ENCODE measurements around the gene COQ10A.

The COQ10A gene

GRCh38 chr12:56244494-56244893 is 22.2 kb upstream of the COQ10A start:
- Histone ChIP-seq H3K27me3 (ENCODE audit: insufficient read depth, low read depth) (no peaks in the 10 kb centered on the region), H4K20me1 (ENCODE audit: insufficient read depth) (no peaks in the 10 kb centered on the region), H3K9ac (no peak overlapping the region), H3K4me3 (IDR thresholded peaks at IDR 0.05; ENCODE audit: insufficient read depth, low read depth, low read length) (no peak overlapping the region), H3K36me3 (ENCODE audit: insufficient read depth) (peaks cover 9% of the 10 kb centered on the region), H2AFZ (ENCODE audit: low read depth) (no peak overlapping the region), H3K4me2 (no peak overlapping the region), H3K79me2 (ENCODE audit: insufficient read depth, low read depth) (no peaks in the 10 kb centered on the region), H3K4me1 (ENCODE audit: low read depth, poor library complexity, severe bottlenecking) (peaks cover 27% of the 10 kb centered on the region), H3K27ac (no peak overlapping the region)
- TF ChIP-seq CTCF (conservative IDR thresholded peaks at IDR 0.05; ENCODE audit: low read depth, low read length) = no peak

GRCh38 chr12:56247923-56248322 is 18.8 kb upstream of the COQ10A start:
- no peak overlapping the region for H3K4me3 ChIP-seq (IDR thresholded peaks at IDR 0.05; ENCODE audit: insufficient read depth, low read depth, low read length)
- peaks cover 9% of the 10 kb centered on the region for H3K36me3 ChIP-seq (ENCODE audit: insufficient read depth)
- no peaks in the 10 kb centered on the region for H3K27me3 ChIP-seq (ENCODE audit: insufficient read depth, low read depth)
- H3K4me2 ChIP-seq = no peak overlapping the region
- no peak overlapping the region for H3K9ac ChIP-seq
- no peaks in the 10 kb centered on the region for H3K79me2 ChIP-seq (ENCODE audit: insufficient read depth, low read depth)
- no peak for TF ChIP-seq CTCF (conservative IDR thresholded peaks at IDR 0.05; ENCODE audit: low read depth, low read length)
- no peak overlapping the region for H2AFZ ChIP-seq (ENCODE audit: low read depth)
- no peak overlapping the region for H3K27ac ChIP-seq
- H4K20me1 ChIP-seq (ENCODE audit: insufficient read depth) = no peaks in the 10 kb centered on the region
- peaks cover 18% of the 10 kb centered on the region for H3K4me1 ChIP-seq (ENCODE audit: low read depth, poor library complexity, severe bottlenecking)

- Histone ChIP-seq H3K4me1 (ENCODE audit: low read depth, poor library complexity, severe bottlenecking) (peaks cover 10% of the 10 kb centered on the region), H3K4me2 (no peak overlapping the region), H4K20me1 (ENCODE audit: insufficient read depth) (no peaks in the 10 kb centered on the region), H3K9ac (no peak overlapping the region), H3K27me3 (ENCODE audit: insufficient read depth, low read depth) (no peaks in the 10 kb centered on the region), H3K79me2 (ENCODE audit: insufficient read depth, low read depth) (no peaks in the 10 kb centered on the region), H3K36me3 (ENCODE audit: insufficient read depth) (peaks cover 9% of the 10 kb centered on the region), H3K27ac (no peak overlapping the region), H3K4me3 (IDR thresholded peaks at IDR 0.05; ENCODE audit: insufficient read depth, low read depth, low read length) (no peak overlapping the region), H2AFZ (ENCODE audit: low read depth) (no peak overlapping the region)
- TF ChIP-seq CTCF (conservative IDR thresholded peaks at IDR 0.05; ENCODE audit: low read depth, low read length) = no peak
Observed at GRCh38 chr12:56248711-56249110, 18.0 kb upstream of the COQ10A start.

GRCh38 chr12:56252649-56253048 is 14.1 kb upstream of the COQ10A start:
- Histone ChIP-seq H3K4me1 (ENCODE audit: low read depth, poor library complexity, severe bottlenecking) (peaks cover 6% of the 10 kb centered on the region), H3K79me2 (ENCODE audit: insufficient read depth, low read depth) (peaks cover 12% of the 10 kb centered on the region), H3K4me2 (no peak overlapping the region), H3K36me3 (ENCODE audit: insufficient read depth) (peaks cover 7% of the 10 kb centered on the region; the same call in 1 of the 2 replicates), H3K9ac (no peak overlapping the region), H4K20me1 (ENCODE audit: insufficient read depth) (no peaks in the 10 kb centered on the region), H2AFZ (ENCODE audit: low read depth) (no peak overlapping the region), H3K27ac (no peak overlapping the region), H3K4me3 (IDR thresholded peaks at IDR 0.05; ENCODE audit: insufficient read depth, low read depth, low read length) (no peak overlapping the region), H3K27me3 (ENCODE audit: insufficient read depth, low read depth) (no peaks in the 10 kb centered on the region)
- no peak for TF ChIP-seq CTCF (conservative IDR thresholded peaks at IDR 0.05; ENCODE audit: low read depth, low read length)
